HEK293 (cell line): ENCODE data around the gene MCM5.

ENCODE experiments used
- CTCF ChIA-PET: fragments of 350-600 bp; formaldehyde crosslinking; extraction: SDS; loops from one replicate; lab custom pipeline; 2021; ENCODE audit warnings: antibody characterized with exemption; lab: Yijun Ruan, JAX
- POLR2A ChIA-PET: fragments of 300-600 bp; formaldehyde crosslinking; extraction: SDS; loops from one replicate; lab custom pipeline; 2020; ENCODE audit warnings: antibody characterized with exemption, inconsistent platforms; lab: Yijun Ruan, JAX
- H3K27ac ChIP-seq: fragments of 200-500 bp; sonication (Bioruptor generic); 2 replicates; pipeline ENCODE4 v1.5.1; 2014; ENCODE audit warnings: low read depth, low read length, control low read depth, inconsistent platforms; ENCODE audit errors: extremely low read depth
- H3K36me3 ChIP-seq, 2 experiments: fragments of 200-500 bp in 1 of 2; sonication (Bioruptor generic) in 1 of 2; 1 replicate in 1 of 2; 2 replicates in 1 of 2; pipeline ENCODE4 v1.5.1; 2014 to 2017; ENCODE audit warnings: inconsistent platforms in 2 of 2, low read length in 2 of 2; ENCODE audit not compliant: control insufficient read depth in 2 of 2, insufficient read depth in 1 of 2
- H3K4me1 ChIP-seq: fragments of 200-500 bp; sonication (Bioruptor generic); 2 replicates; pipeline ENCODE4 v1.5.1; 2014; ENCODE audit warnings: mild to moderate bottlenecking, low read length, inconsistent platforms; ENCODE audit not compliant: control insufficient read depth, insufficient read depth
- H3K4me3 ChIP-seq: 2 replicates; pipeline ENCODE4 v1.5.1; 2011; ENCODE audit warnings: low read depth, mild to moderate bottlenecking, control low read depth, low read length, moderate library complexity
- H3K9me3 ChIP-seq: fragments of 200-500 bp; sonication (Bioruptor generic); 2 replicates; pipeline ENCODE4 v1.5.1; 2014; ENCODE audit warnings: low read depth, low read length, inconsistent platforms; ENCODE audit not compliant: control insufficient read depth, insufficient read depth
- KLF10 ChIP-seq: fragments of 450-650 bp; IDR thresholded peaks from 2 replicates; pipeline ENCODE4 v1.5.1; 2018; ENCODE audit warnings: missing biosample characterization, mild to moderate bottlenecking, missing genetic modification characterization
- MYNN ChIP-seq: fragments of 450-650 bp; formaldehyde crosslinking; IDR thresholded peaks from 2 replicates; pipeline ENCODE4 v1.5.1; 2016; ENCODE audit warnings: missing biosample characterization, missing genetic modification characterization, borderline replicate concordance
- PRDM1 ChIP-seq: fragments of 450-650 bp; formaldehyde crosslinking; IDR thresholded peaks from 2 replicates; pipeline ENCODE4; 2016; ENCODE audit warnings: missing biosample characterization, missing genetic modification characterization
- SP2 ChIP-seq: fragments of 450-650 bp; formaldehyde crosslinking; IDR thresholded peaks from 2 replicates; pipeline ENCODE4 v1.5.1; 2016; ENCODE audit warnings: missing biosample characterization, missing genetic modification characterization
- TCF7L2 ChIP-seq: IDR thresholded peaks from 2 replicates; pipeline ENCODE4 v1.6.1; 2011; ENCODE audit warnings: low read depth, mild to moderate bottlenecking, inconsistent platforms, low read length, moderate library complexity, borderline replicate concordance
- ZBTB10 ChIP-seq: fragments of 450-650 bp; formaldehyde crosslinking; IDR thresholded peaks from 2 replicates; pipeline ENCODE4 v1.5.1; 2016; ENCODE audit warnings: missing biosample characterization, missing genetic modification characterization
- ZBTB20 ChIP-seq: fragments of 450-650 bp; formaldehyde crosslinking; IDR thresholded peaks from 2 replicates; pipeline ENCODE4 v1.5.1; 2016; ENCODE audit warnings: missing biosample characterization, missing genetic modification characterization
- ZFP41 ChIP-seq: fragments of 450-650 bp; formaldehyde crosslinking; IDR thresholded peaks from 2 replicates; pipeline ENCODE4 v1.5.1; 2016; ENCODE audit warnings: missing biosample characterization, missing genetic modification characterization, borderline replicate concordance
- ZNF112 ChIP-seq: fragments of 450-650 bp; formaldehyde crosslinking; IDR thresholded peaks from 2 replicates; pipeline ENCODE4 v1.5.0; 2017; ENCODE audit warnings: missing biosample characterization, missing genetic modification characterization
- ZNF138 ChIP-seq: fragments of 450-650 bp; formaldehyde crosslinking; IDR thresholded peaks from 2 replicates; pipeline ENCODE4 v1.5.1; 2016; ENCODE audit warnings: missing biosample characterization, missing genetic modification characterization, borderline replicate concordance
- ZNF211 ChIP-seq: fragments of 450-650 bp; formaldehyde crosslinking; IDR thresholded peaks from 2 replicates; pipeline ENCODE4 v1.5.1; 2016; ENCODE audit warnings: low read depth, missing biosample characterization, missing genetic modification characterization
- ZNF214 ChIP-seq: fragments of 450-650 bp; formaldehyde crosslinking; IDR thresholded peaks from 2 replicates; pipeline ENCODE4 v1.5.1; 2017; ENCODE audit warnings: missing biosample characterization, mild to moderate bottlenecking, missing genetic modification characterization, borderline replicate concordance
- ZNF292 ChIP-seq: fragments of 450-650 bp; formaldehyde crosslinking; IDR thresholded peaks from 2 replicates; pipeline ENCODE4 v1.5.1; 2016; ENCODE audit warnings: low read depth, missing biosample characterization, missing genetic modification characterization, borderline replicate concordance
- ZNF366 ChIP-seq: fragments of 450-650 bp; formaldehyde crosslinking; conservative IDR thresholded peaks from 2 replicates; pipeline ENCODE4 v1.5.1; 2016; ENCODE audit warnings: missing biosample characterization, missing genetic modification characterization
- ZNF510 ChIP-seq: fragments of 450-650 bp; formaldehyde crosslinking; IDR thresholded peaks from 2 replicates; pipeline ENCODE4 v1.5.1; 2018; ENCODE audit warnings: mild to moderate bottlenecking, missing genetic modification characterization, missing biosample characterization; ENCODE audit not compliant: insufficient replicate concordance
- ZNF610 ChIP-seq: fragments of 450-650 bp; formaldehyde crosslinking; IDR thresholded peaks from 2 replicates; pipeline ENCODE4 v1.5.1; 2016; ENCODE audit warnings: missing biosample characterization, missing genetic modification characterization, borderline replicate concordance
- ZNF843 ChIP-seq: fragments of 450-650 bp; formaldehyde crosslinking; IDR thresholded peaks from 2 replicates; pipeline ENCODE4 v1.5.1; 2016; ENCODE audit warnings: missing biosample characterization, missing genetic modification characterization
- ZXDB ChIP-seq: fragments of 450-650 bp; formaldehyde crosslinking; IDR thresholded peaks from 2 replicates; pipeline ENCODE4 v1.5.1; 2016; ENCODE audit warnings: missing biosample characterization, missing genetic modification characterization
- TF ChIP-seq, protein P1 (sequence below): fragments of 450-650 bp; IDR thresholded peaks from 2 replicates; pipeline ENCODE4 v1.5.1; 2018; ENCODE audit warnings: missing biosample characterization, mild to moderate bottlenecking, missing genetic modification characterization
- TF ChIP-seq, protein P2 (sequence below): fragments of 450-650 bp; formaldehyde crosslinking; conservative IDR thresholded peaks from 2 replicates; pipeline ENCODE4 v1.5.1; 2016; ENCODE audit warnings: low read depth, missing biosample characterization, missing genetic modification characterization

Gene MCM5

DNA sequence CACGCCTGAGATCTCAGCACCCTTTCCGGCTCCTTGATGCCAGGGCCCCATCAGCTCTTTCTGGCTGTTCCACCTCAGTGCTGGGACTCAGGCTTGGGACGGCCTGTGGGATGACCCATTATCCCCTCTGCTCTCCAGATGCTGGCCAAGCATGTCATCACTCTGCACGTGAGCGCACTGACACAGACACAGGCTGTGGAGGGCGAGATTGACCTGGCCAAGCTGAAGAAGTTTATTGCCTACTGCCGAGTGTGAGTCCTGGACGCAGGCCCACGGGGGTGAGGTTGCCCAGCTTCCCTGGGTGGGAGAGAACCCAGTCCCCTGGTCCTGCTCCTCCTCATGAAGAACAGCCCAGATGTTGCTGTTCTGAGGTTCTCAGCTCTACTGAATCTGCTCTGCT lies 17.7 kb downstream of the MCM5 start:
- H3K36me3 ChIP-seq, result peaks cover 55 to 96% of the 10 kb centered on the region in 2 experiments
- ChIA-PET CTCF (interaction anchor here (0.6 to 1.4 kb wide), 4 partner anchors 13 to 648 kb away, joined by 3 read pairs; no protein-coding TSS in a partner anchor), POLR2A (no interaction called here)
- H3K9me3 ChIP-seq, result no peaks in the 10 kb centered on the region
- H3K4me1 ChIP-seq, result no peaks in the 10 kb centered on the region
- H3K4me3 ChIP-seq, result no peak overlapping the region
- no peak overlapping the region for H3K27ac ChIP-seq
- no peak for TF ChIP-seq ZNF366
- no peak for TF ChIP-seq SP2
- no peak for TF ChIP-seq ZNF112 (tag by site-specific recombination)
- TF ChIP-seq, protein P1, sequence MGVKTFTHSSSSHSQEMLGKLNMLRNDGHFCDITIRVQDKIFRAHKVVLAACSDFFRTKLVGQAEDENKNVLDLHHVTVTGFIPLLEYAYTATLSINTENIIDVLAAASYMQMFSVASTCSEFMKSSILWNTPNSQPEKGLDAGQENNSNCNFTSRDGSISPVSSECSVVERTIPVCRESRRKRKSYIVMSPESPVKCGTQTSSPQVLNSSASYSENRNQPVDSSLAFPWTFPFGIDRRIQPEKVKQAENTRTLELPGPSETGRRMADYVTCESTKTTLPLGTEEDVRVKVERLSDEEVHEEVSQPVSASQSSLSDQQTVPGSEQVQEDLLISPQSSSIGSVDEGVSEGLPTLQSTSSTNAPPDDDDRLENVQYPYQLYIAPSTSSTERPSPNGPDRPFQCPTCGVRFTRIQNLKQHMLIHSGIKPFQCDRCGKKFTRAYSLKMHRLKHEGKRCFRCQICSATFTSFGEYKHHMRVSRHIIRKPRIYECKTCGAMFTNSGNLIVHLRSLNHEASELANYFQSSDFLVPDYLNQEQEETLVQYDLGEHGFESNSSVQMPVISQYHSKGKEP (tag by site-specific recombination), result no peak
- no peak for TF ChIP-seq ZNF843 (tag by site-specific recombination)
- no peak for TF ChIP-seq ZFP41 (tag by site-specific recombination)
- TF ChIP-seq ZBTB20 (tag by site-specific recombination), result no peak
- TF ChIP-seq, protein P2, sequence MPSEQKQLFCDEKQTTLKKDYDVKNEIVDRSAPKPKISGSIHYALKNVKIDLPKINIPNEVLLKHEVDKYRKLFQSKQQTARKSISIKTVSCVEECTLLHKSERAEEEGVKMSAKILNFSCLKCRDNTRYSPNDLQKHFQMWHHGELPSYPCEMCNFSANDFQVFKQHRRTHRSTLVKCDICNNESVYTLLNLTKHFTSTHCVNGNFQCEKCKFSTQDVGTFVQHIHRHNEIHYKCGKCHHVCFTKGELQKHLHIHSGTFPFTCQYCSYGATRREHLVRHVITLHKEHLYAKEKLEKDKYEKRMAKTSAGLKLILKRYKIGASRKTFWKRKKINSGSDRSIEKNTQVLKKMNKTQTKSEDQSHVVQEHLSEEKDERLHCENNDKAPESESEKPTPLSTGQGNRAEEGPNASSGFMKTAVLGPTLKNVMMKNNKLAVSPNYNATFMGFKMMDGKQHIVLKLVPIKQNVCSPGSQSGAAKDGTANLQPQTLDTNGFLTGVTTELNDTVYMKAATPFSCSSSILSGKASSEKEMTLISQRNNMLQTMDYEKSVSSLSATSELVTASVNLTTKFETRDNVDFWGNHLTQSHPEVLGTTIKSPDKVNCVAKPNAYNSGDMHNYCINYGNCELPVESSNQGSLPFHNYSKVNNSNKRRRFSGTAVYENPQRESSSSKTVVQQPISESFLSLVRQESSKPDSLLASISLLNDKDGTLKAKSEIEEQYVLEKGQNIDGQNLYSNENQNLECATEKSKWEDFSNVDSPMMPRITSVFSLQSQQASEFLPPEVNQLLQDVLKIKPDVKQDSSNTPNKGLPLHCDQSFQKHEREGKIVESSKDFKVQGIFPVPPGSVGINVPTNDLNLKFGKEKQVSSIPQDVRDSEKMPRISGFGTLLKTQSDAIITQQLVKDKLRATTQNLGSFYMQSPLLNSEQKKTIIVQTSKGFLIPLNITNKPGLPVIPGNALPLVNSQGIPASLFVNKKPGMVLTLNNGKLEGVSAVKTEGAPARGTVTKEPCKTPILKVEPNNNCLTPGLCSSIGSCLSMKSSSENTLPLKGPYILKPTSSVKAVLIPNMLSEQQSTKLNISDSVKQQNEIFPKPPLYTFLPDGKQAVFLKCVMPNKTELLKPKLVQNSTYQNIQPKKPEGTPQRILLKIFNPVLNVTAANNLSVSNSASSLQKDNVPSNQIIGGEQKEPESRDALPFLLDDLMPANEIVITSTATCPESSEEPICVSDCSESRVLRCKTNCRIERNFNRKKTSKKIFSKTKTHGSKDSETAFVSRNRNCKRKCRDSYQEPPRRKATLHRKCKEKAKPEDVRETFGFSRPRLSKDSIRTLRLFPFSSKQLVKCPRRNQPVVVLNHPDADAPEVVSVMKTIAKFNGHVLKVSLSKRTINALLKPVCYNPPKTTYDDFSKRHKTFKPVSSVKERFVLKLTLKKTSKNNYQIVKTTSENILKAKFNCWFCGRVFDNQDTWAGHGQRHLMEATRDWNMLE (tag by site-specific recombination), result no peak
- TF ChIP-seq ZNF211 (tag by site-specific recombination), result no peak

GRCh38 chr22:35418088-35418487 lies 18.1 kb downstream of the MCM5 start:
- no peaks in the 10 kb centered on the region for H3K4me1 ChIP-seq
- CTCF ChIA-PET, result interaction anchor here (0.6 to 1.4 kb wide), 4 partner anchors 12 to 164 kb away, joined by 3 to 6 read pairs (median 3); no protein-coding TSS in a partner anchor
- TF ChIP-seq PRDM1 (no peak), ZNF138 (tag by site-specific recombination) (no peak), ZNF214 (tag by site-specific recombination) (no peak), ZNF610 (tag by site-specific recombination) (no peak), ZNF510 (tag by site-specific recombination) (no peak)
- POLR2A ChIA-PET, result interaction anchor here (0.6 kb wide), 1 partner anchor 11 kb away, joined by 3 read pairs; no protein-coding TSS in a partner anchor
- peaks cover 56 to 96% of the 10 kb centered on the region in 2 experiments for H3K36me3 ChIP-seq
- H3K9me3 ChIP-seq, result no peaks in the 10 kb centered on the region
- no peak overlapping the region for H3K27ac ChIP-seq
- H3K4me3 ChIP-seq, result no peak overlapping the region

- Histone ChIP-seq H3K36me3 (peaks cover 57 to 96% of the 10 kb centered on the region in 2 experiments), H3K9me3 (no peaks in the 10 kb centered on the region), H3K27ac (no peak overlapping the region), H3K4me1 (no peaks in the 10 kb centered on the region), H3K4me3 (no peak overlapping the region)
- ChIA-PET CTCF (interaction anchor here (0.9 to 1.3 kb wide), 2 partner anchors 57 to 164 kb away, joined by 6 to 7 read pairs; no protein-coding TSS in a partner anchor), POLR2A (interaction anchor here (0.5 to 0.6 kb wide), 2 partner anchors 10 to 17 kb away, joined by 3 to 5 read pairs; no protein-coding TSS in a partner anchor)
- no peak for TF ChIP-seq ZNF292 (tag by site-specific recombination)
- no peak for TF ChIP-seq ZBTB10 (tag by site-specific recombination)
- no peak for TF ChIP-seq KLF10 (tag by site-specific recombination)
- TF ChIP-seq ZXDB (tag by site-specific recombination), result no peak
- TF ChIP-seq TCF7L2, result no peak
- no peak for TF ChIP-seq MYNN
These were observed 18.8 kb downstream of the MCM5 start for GRCh38 chr22:35418731-35419130.
